ENCODE data around the gene COL4A1.

COL4A1 gene

GRCh38 chr13:110261166-110262081 is 45.5 kb downstream of the COL4A1 start:
- no peak for DNase-seq (ENCODE audit: low read depth in 2 of 2, low spot score in 1 of 2)

- DNase-seq (ENCODE audit: low read depth in 2 of 2, low spot score in 1 of 2), result no peak
Measured at GRCh38 chr13:110259651-110260050, 47.3 kb downstream of the COL4A1 start.

GRCh38 chr13:110258876-110259631 is 47.9 kb downstream of the COL4A1 start:
- DNase-seq (ENCODE audit: low read depth in 2 of 2, low spot score in 1 of 2), result no peak

GRCh38 chr13:110257408-110257807 is 49.5 kb downstream of the COL4A1 start:
- DNase-seq (ENCODE audit: low read depth in 2 of 2, low spot score in 1 of 2), result no peak

GRCh38 chr13:110256126-110256905 is 50.6 kb downstream of the COL4A1 start:
- no peak for DNase-seq (ENCODE audit: low read depth in 2 of 2, low spot score in 1 of 2)

GRCh38 chr13:110254751-110255553 is 52.0 kb downstream of the COL4A1 start:
- DNase-seq (ENCODE audit: low read depth in 2 of 2, low spot score in 1 of 2), result no peak

GRCh38 chr13:110254151-110254679 is 52.7 kb downstream of the COL4A1 start:
- DNase-seq (ENCODE audit: low read depth in 2 of 2, low spot score in 1 of 2), result no peak

- no peak for DNase-seq (ENCODE audit: low read depth in 2 of 2, low spot score in 1 of 2)
Measured at GRCh38 chr13:110251193-110251819, 55.7 kb downstream of the COL4A1 start.

GRCh38 chr13:110250258-110250891 is 56.6 kb downstream of the COL4A1 start:
- no peak for DNase-seq (ENCODE audit: low read depth in 2 of 2, low spot score in 1 of 2)

- DNase-seq (ENCODE audit: low read depth in 2 of 2, low spot score in 1 of 2), result no peak
Measured at GRCh38 chr13:110249326-110249725, 57.6 kb downstream of the COL4A1 start.

- no peak for DNase-seq (ENCODE audit: low read depth in 2 of 2, low spot score in 1 of 2)
Measured at GRCh38 chr13:110248449-110249143, 58.4 kb downstream of the COL4A1 start.

- DNase-seq (ENCODE audit: low read depth in 2 of 2, low spot score in 1 of 2), result no peak
Measured at GRCh38 chr13:110246530-110246929, 60.4 kb downstream of the COL4A1 start.

- DNase-seq (ENCODE audit: low read depth in 2 of 2, low spot score in 1 of 2), result no peak
Measured at GRCh38 chr13:110245416-110245899, 61.5 kb downstream of the COL4A1 start.

- no peak for DNase-seq (ENCODE audit: low read depth in 2 of 2, low spot score in 1 of 2)
Measured at GRCh38 chr13:110244976-110245375, 62.0 kb downstream of the COL4A1 start.

- no peak for DNase-seq (ENCODE audit: low read depth in 2 of 2, low spot score in 1 of 2)
Measured at GRCh38 chr13:110244071-110244830, 62.7 kb downstream of the COL4A1 start.

- DNase-seq (ENCODE audit: low read depth in 2 of 2, low spot score in 1 of 2), result no peak
Measured at GRCh38 chr13:110242615-110243014, 64.3 kb downstream of the COL4A1 start.

GRCh38 chr13:110240943-110241342 is 66.0 kb downstream of the COL4A1 start:
- DNase-seq (ENCODE audit: low read depth in 2 of 2, low spot score in 1 of 2), result no peak

- no peak for DNase-seq (ENCODE audit: low read depth in 2 of 2, low spot score in 1 of 2)
Measured at GRCh38 chr13:110240352-110240751, 66.6 kb downstream of the COL4A1 start.
